Esophagus muscularis mucosa (tissue), 4 donors: Measurements from ENCODE around the gene RBM17. TPM values are rescaled to one million over a fixed set of nuclear protein-coding genes. Genes with fewer than 3 reads are reported as not detected.

Experiments
- DNase-seq: peaks from one replicate; pipeline ENCODE4 v3.0.0-alpha.2; 2017; ENCODE audit errors: extremely low spot score
- H3K27ac ChIP-seq, 4 donors: fragments of 200-600 bp; sonication (generic); replicated peaks in 1 of 4; 1 replicate in 3 of 4; 2 replicates in 1 of 4; pipeline ENCODE4 v1.5.1; 2016 to 2019; ENCODE audit warnings: mild to moderate bottlenecking in 1 of 4
- H3K27me3 ChIP-seq, 4 donors: fragments of 200-600 bp; sonication (generic); one replicate each; pipeline versions ENCODE4 v1.5.1 to v1.6.0; 2016 to 2019
- H3K36me3 ChIP-seq, 4 donors: fragments of 200-600 bp; sonication (generic); one replicate each; pipeline ENCODE4 v1.5.1; 2016 to 2019
- H3K4me1 ChIP-seq, 4 donors: fragments of 200-600 bp; sonication (generic); one replicate each; pipeline ENCODE4 v1.5.1; 2016 to 2019
- H3K4me3 ChIP-seq, 4 donors: fragments of 200-600 bp; sonication (generic); 1 replicate in 2 of 4; 2 replicates in 2 of 4; pipeline ENCODE4 v1.5.1; 2016 to 2019; ENCODE audit warnings: mild to moderate bottlenecking in 4 of 4, moderate library complexity in 1 of 4
- H3K9me3 ChIP-seq, 4 donors: fragments of 200-600 bp; sonication (generic); 1 replicate in 3 of 4; 2 replicates in 1 of 4; pipeline ENCODE4 v1.5.1; 2016 to 2019
- EP300 ChIP-seq: sonication (generic); formaldehyde crosslinking; IDR thresholded peaks from one replicate; pipeline ENCODE4 v1.6.1; 2017; ENCODE audit warnings: antibody characterized with exemption
- POLR2A ChIP-seq: fragments of 450-650 bp; IDR thresholded peaks from one replicate; pipeline ENCODE4 v1.6.1; 2017; ENCODE audit warnings: antibody characterized with exemption, moderate library complexity, mild to moderate bottlenecking, low read depth
- POLR2AphosphoS5 ChIP-seq, 2 donors: sonication (generic); formaldehyde crosslinking; IDR thresholded peaks; one replicate each; pipeline ENCODE4 v1.6.1; 2017; ENCODE audit warnings: antibody characterized with exemption in 2 of 2
- WGBS: methylation state at CpG from one replicate; pipeline ENCODE4 v1.1.5; 2018; 5-methylcytosine and 5-hydroxymethylcytosine counted together
- intact Hi-C: fragments of 100-400 bp; cut with DNase I; formaldehyde crosslinking; loops from one replicate; pipeline ENCODE4 v1.15.1; 2023
- total RNA-seq, 4 donors: library from RNA; depleted of rRNA; stranded (reverse); fragments of >200 nt; gene quantifications; one replicate each; pipeline versions ENCODE4 v1.1.0 to v1.2.1, GENCODE V29; 2016
- TF ChIP-seq, protein P1 (sequence below), 3 experiments: fragments of 200-600 bp in 2 of 3; fragments of 450-650 bp in 1 of 3; sonication (generic) in 2 of 3; IDR thresholded peaks; one replicate each; pipeline ENCODE4 v1.5.1; 2017 to 2019; ENCODE audit warnings: antibody characterized with exemption in 3 of 3, mild to moderate bottlenecking in 2 of 3, moderate library complexity in 1 of 3

Gene RBM17
- total RNA-seq, 4 donors from 2014 or later: 48.5 to 72.9 (median 59.5) TPM

DNA sequence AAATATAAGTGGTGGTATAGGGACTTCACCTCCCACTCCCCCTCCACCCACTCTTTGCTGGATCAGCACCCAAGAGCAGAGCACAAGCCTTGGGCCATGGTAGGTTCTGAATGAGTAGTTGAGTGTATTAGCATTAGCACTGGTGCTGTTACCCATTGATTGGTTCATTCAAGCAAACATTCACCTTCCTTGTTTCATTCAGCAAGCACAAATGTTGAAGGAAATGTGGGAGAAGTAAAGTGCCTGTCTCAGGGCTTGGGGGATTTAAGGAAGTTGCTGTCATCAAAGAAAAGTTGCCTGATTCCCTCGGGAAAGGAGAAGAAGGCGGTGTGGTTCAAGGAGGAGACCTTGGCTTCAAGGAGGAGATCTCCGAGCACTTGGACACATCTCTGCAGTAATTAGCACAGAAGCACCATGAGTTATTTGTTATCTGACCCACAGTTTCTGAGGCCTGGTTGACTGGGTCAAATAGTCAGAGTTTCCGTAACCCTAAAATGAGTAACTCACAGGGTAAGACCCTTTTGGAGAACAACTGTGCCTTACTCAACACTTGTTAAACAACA lies 44.0 kb upstream of the RBM17 start:
- H3K27me3 ChIP-seq: no peaks in the 10 kb centered on the region

DNA sequence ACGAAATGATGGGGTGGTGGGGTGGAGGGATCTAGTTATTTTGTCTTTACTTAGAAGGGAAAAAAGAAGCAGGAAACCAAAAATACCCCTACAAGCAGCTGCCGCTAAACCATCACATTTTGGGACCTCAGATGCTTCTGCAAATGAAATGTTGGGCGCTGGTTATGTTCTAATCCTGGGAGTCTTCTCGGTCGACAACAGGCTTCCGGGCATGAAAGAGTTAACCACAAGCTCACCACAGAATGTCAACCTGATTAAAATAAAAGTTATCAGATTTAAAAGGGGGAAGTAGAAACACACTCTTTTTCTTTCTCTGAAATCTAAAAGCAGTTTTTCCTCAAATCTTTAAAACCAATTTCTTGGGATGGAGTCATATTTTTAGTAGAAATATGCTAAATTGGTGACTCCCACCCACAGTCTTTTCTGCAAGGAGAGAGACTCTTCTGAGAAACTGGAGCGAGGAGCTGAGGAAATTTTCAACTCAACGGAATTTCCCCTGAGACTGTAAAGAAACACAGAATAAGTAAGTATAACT lies 43.5 kb upstream of the RBM17 start:
- intact Hi-C loops: no loop called here
- no peak overlapping the region for H3K4me3 ChIP-seq
- 60% methylated on average over 8 of the region's 8 CpGs for WGBS
- TF ChIP-seq POLR2A (no peak), POLR2AphosphoS5 (IDR thresholded peaks at IDR 0.05) (no peak), EP300 (no peak)
- TF ChIP-seq, protein P1, sequence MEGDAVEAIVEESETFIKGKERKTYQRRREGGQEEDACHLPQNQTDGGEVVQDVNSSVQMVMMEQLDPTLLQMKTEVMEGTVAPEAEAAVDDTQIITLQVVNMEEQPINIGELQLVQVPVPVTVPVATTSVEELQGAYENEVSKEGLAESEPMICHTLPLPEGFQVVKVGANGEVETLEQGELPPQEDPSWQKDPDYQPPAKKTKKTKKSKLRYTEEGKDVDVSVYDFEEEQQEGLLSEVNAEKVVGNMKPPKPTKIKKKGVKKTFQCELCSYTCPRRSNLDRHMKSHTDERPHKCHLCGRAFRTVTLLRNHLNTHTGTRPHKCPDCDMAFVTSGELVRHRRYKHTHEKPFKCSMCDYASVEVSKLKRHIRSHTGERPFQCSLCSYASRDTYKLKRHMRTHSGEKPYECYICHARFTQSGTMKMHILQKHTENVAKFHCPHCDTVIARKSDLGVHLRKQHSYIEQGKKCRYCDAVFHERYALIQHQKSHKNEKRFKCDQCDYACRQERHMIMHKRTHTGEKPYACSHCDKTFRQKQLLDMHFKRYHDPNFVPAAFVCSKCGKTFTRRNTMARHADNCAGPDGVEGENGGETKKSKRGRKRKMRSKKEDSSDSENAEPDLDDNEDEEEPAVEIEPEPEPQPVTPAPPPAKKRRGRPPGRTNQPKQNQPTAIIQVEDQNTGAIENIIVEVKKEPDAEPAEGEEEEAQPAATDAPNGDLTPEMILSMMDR (IDR thresholded peaks at IDR 0.05): no peak
- peak; percentile 50 for DNase-seq
- no peaks in the 10 kb centered on the region for H3K27me3 ChIP-seq
- no peaks in the 10 kb centered on the region for H3K9me3 ChIP-seq
- no peaks in the 10 kb centered on the region for H3K36me3 ChIP-seq
- H3K27ac ChIP-seq: no peak overlapping the region
- peaks cover under 1 to 7% (median 2%) of the 10 kb centered on the region in 4 donors for H3K4me1 ChIP-seq

More for the DNA sequence above, 44.0 kb upstream of the RBM17 start:
- H3K36me3 ChIP-seq: no peaks in the 10 kb centered on the region
- no peak overlapping the region for H3K27ac ChIP-seq
- no peaks in the 10 kb centered on the region for H3K9me3 ChIP-seq
- WGBS: 68% methylated on average over 4 of the region's 4 CpGs
- intact Hi-C loops: no loop called here
- peaks cover 0 to 2% (median 0%) of the 10 kb centered on the region in 4 donors for H3K4me1 ChIP-seq
- DNase-seq: peak; percentile 45
- H3K4me3 ChIP-seq: no peak overlapping the region
- no peak for TF ChIP-seq EP300
- TF ChIP-seq, protein P1 (IDR thresholded peaks at IDR 0.05): no peak
- TF ChIP-seq POLR2A: no peak
- TF ChIP-seq POLR2AphosphoS5 (IDR thresholded peaks at IDR 0.05): no peak

DNA sequence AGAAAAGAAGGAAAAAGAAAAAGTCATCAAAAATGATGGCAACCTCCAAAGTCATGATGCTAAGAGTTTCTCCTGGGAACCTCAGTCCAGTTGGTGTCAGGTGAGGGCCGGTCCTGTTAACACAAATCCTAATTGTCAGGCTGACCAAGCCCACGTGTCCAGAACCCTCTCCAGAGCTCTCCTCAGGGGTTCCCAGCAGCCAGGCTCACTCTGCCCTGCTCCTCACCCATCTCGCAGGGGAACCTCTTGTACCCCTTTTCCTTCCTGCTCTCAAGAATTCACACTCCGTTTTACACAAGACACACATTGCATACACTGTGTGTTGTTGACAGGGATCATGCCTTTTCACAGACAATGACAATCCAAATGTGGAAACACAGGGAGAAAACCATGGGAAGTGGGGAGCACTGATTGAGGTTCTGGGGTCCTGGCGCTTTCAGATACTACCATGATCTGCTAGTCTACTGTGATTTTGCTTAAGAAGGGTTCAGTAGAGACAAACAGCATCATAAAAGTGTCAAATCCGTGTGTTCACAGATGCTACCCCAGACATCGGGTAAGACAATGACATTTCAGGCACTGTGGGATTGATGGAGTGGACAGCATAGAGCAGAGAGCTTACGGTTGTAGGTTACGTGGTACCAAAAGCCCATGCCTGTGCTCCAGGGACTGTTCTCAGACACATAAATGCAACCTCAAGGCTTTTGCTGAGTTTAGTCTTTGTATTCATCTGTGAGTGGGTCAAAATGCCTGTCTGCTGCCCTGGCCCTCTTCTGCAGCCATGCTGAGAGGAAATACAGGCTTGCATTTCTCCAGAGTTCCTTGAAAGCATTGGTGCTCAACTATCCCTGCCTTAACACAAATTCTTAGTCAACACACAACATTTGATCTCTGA lies 42.7 kb upstream of the RBM17 start:
- no peaks in the 10 kb centered on the region for H3K27me3 ChIP-seq
- H3K36me3 ChIP-seq: no peaks in the 10 kb centered on the region
- intact Hi-C loops: no loop called here
- peak; percentile 53 for DNase-seq
- H3K4me3 ChIP-seq: no peak overlapping the region
- no peak overlapping the region for H3K27ac ChIP-seq
- H3K4me1 ChIP-seq: peaks cover 7 to 15% (median 9%) of the 10 kb centered on the region in 4 donors
- WGBS: 69% methylated on average over 9 of the region's 9 CpGs
- TF ChIP-seq, protein P1 (IDR thresholded peaks at IDR 0.05): no peak
- no peak for TF ChIP-seq POLR2A
- no peak for TF ChIP-seq EP300
- TF ChIP-seq POLR2AphosphoS5 (IDR thresholded peaks at IDR 0.05): no peak
- no peaks in the 10 kb centered on the region for H3K9me3 ChIP-seq

DNA sequence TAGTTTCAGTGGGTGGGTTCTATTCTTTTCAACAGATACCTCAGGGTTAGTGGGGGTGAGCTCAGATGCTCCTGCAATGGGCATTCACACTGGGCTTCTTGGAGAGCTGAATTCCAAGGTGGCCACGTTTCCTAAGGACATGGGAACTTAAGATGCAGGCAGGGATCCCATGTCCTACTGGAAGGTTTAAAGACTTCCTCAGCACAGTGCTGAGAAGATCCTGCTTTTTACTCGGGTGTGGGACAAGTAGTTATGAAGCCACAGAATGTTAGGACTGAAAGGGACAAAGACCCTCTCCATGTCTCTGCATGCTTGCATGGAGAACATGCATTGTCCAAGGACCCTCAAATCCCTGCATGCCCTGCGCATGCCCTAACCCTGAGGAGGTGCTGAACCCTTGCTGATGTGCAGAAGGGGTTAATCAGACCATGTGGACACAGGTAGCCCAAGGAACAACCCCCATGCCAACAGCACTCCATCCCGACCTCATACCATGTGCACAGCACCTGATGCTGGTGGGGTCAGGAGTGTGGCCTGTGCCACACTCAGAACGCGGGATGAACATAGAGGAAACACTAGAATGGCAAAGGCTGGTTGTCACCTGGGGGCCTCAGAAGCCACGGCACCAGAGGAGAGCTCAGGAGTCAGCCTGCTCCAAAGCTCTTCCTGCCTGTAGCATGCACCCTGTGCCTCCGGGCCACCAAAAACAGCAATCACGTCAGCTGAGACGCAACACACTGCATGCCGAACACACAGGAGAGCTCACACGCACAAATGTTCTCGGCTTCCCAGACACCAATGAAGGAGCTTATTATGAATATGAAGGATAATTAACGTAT lies 41.8 kb upstream of the RBM17 start:
- WGBS: 76% methylated on average over 10 of the region's 14 CpGs
- Histone ChIP-seq H3K36me3 (no peaks in the 10 kb centered on the region), H3K27ac (no peak overlapping the region), H3K9me3 (no peaks in the 10 kb centered on the region), H3K27me3 (no peaks in the 10 kb centered on the region), H3K4me1 (peaks cover 12 to 23% (median 16%) of the 10 kb centered on the region in 4 donors), H3K4me3 (no peak overlapping the region)
- peak; percentile 60 for DNase-seq
- TF ChIP-seq EP300: no peak
- TF ChIP-seq, protein P1 (IDR thresholded peaks at IDR 0.05): no peak
- no peak for TF ChIP-seq POLR2A
- TF ChIP-seq POLR2AphosphoS5 (IDR thresholded peaks at IDR 0.05): no peak
- intact Hi-C loops: no loop called here
